ENCODE data around the gene SLFN11.

SLFN11 gene

DNA sequence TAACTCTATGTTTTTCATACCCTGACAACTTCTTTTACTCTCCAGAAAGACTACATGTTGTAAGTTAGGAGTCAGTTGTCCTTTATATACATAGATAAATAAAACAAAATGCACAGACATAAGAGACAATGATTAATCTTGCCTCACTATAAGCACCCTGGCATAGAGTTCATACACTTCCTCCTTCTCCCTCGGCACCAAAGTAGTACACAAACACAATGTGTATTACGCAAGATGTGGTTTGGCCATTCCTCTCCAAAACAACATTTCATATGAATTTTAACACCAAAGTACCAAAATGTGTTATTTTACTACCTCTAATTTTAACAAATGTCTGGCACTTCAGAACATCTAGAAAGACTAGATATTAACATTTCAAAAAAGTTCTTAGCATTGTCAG, 17.2 kb upstream of the SLFN11 start:
- TF ChIP-seq ZFX (IDR thresholded peaks at IDR 0.05), result no peak
- TF ChIP-seq, protein P1, sequence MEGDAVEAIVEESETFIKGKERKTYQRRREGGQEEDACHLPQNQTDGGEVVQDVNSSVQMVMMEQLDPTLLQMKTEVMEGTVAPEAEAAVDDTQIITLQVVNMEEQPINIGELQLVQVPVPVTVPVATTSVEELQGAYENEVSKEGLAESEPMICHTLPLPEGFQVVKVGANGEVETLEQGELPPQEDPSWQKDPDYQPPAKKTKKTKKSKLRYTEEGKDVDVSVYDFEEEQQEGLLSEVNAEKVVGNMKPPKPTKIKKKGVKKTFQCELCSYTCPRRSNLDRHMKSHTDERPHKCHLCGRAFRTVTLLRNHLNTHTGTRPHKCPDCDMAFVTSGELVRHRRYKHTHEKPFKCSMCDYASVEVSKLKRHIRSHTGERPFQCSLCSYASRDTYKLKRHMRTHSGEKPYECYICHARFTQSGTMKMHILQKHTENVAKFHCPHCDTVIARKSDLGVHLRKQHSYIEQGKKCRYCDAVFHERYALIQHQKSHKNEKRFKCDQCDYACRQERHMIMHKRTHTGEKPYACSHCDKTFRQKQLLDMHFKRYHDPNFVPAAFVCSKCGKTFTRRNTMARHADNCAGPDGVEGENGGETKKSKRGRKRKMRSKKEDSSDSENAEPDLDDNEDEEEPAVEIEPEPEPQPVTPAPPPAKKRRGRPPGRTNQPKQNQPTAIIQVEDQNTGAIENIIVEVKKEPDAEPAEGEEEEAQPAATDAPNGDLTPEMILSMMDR (conservative IDR thresholded peaks at IDR 0.05), result no peak
- H3K27ac ChIP-seq, result no peak overlapping the region

DNA sequence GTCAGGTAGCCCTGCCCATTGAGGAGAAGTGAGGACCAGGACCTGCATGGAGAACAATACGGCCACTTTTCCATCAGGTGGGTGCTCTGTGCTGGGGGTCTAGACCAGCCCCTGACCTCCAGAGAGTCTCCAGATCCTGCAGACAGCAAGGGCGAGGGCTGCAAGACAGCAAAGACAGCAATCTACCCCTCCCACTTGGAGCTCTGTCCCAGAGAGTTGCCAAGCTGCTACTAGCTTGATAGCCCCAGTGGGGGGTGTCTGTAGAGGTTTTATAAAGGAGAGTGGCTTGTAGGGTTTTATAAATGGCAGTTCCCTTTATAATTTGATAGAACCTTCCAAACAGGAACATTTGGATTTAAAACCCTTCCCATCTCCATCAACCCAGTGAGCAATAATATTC, 16.7 kb upstream of the SLFN11 start:
- H3K27ac ChIP-seq, result no peak overlapping the region
- TF ChIP-seq ZFX (IDR thresholded peaks at IDR 0.05), result no peak

- TF ChIP-seq, protein P1 (conservative IDR thresholded peaks at IDR 0.05), result no peak
- no peak for TF ChIP-seq ZFX (IDR thresholded peaks at IDR 0.05)
- no peak overlapping the region for H3K27ac ChIP-seq
Observed at GRCh38 chr17:35387496-35387895, 14.1 kb upstream of the SLFN11 start.

DNA sequence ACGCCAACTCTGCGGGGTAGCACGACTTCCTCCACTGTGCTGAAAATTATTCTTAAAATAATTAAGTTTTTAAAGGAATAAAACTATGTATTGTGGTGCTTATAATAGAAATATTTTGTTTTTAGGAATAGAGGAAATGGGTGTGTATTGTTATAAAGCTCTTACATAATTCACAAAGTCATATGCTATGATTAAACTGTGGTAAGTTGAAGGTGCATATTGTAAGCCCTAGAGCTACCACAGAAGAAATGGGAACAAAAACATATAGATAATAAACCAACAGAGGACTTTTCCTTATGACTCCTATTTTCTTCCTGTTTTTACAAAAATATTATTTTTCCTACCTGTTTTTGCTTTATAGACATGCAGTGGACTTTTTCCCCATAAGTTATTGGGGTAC, 4.3 kb upstream of the SLFN11 start:
- no peak overlapping the region for H3K27ac ChIP-seq
- TF ChIP-seq, protein P1 (conservative IDR thresholded peaks at IDR 0.05), result no peak
- TF ChIP-seq ZFX (IDR thresholded peaks at IDR 0.05), result no peak

DNA sequence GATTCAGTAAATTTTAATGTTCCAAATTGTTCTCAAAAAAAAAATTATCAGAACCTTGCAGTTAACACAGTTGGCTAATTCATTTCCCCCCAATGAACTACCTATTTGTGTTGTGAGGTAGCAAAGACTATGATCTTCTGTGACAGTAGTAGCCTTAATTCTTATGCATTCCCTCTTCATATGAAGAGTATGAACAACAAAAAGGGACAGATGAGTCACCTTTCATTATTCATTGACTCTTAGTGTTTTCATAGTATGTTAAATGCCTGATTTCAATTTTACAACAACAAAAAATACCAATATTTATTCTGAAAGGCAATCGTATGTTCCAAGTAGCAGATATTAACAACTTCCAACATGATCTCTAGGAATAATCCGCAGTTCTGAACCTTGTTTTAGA, 3.6 kb upstream of the SLFN11 start:
- no peak for TF ChIP-seq ZFX (IDR thresholded peaks at IDR 0.05)
- TF ChIP-seq, protein P1 (conservative IDR thresholded peaks at IDR 0.05), result no peak
- no peak overlapping the region for H3K27ac ChIP-seq

GRCh38 chr17:35376245-35376644, 2.8 kb upstream of the SLFN11 start:
- TF ChIP-seq ZFX (IDR thresholded peaks at IDR 0.05), result no peak
- TF ChIP-seq, protein P1 (conservative IDR thresholded peaks at IDR 0.05), result no peak
- H3K27ac ChIP-seq, result no peak overlapping the region

GRCh38 chr17:35374766-35375344, 1.4 kb upstream of the SLFN11 start:
- H3K27ac ChIP-seq, result no peak overlapping the region
- TF ChIP-seq, protein P1 (conservative IDR thresholded peaks at IDR 0.05), result no peak
- TF ChIP-seq ZFX (IDR thresholded peaks at IDR 0.05), result no peak
